Spleen (tissue), 11 donors: Measurements from ENCODE around the gene ITPR2. TPM values are rescaled to one million over a fixed set of nuclear protein-coding genes. Genes with fewer than 3 reads are reported as not detected.

Experiments
- DNase-seq: peaks from one replicate; pipeline ENCODE4 v3.0.0-alpha.2; 2020
- H3K27ac ChIP-seq, 8 donors: fragments of 200-600 bp; sonication (generic) in 7 of 8; 1 replicate in 4 of 8; 2 replicates in 4 of 8; pipeline versions ENCODE4 v1.5.0 to v1.8.0; 2016 to 2021; ENCODE audit warnings: inconsistent platforms in 4 of 8, mild to moderate bottlenecking in 4 of 8, moderate library complexity in 1 of 8
- H3K27me3 ChIP-seq, 7 donors: fragments of 200-600 bp; sonication (generic) in 6 of 7; replicated peaks in 1 of 7; 1 replicate in 4 of 7; 2 replicates in 3 of 7; pipeline versions ENCODE4 v1.5.0 to v1.8.0; 2016 to 2021; ENCODE audit warnings: inconsistent platforms in 3 of 7, mild to moderate bottlenecking in 1 of 7
- H3K36me3 ChIP-seq, 6 donors: fragments of 200-600 bp; sonication (generic) in 5 of 6; 1 replicate in 4 of 6; 2 replicates in 2 of 6; pipeline versions ENCODE4 v1.5.0 to v1.8.0; 2016 to 2021; ENCODE audit warnings: inconsistent platforms in 2 of 6
- H3K4me1 ChIP-seq, 6 donors: fragments of 200-600 bp; sonication (generic) in 5 of 6; 1 replicate in 3 of 6; 2 replicates in 3 of 6; pipeline versions ENCODE4 v1.5.0 to v1.8.0; 2016 to 2021; ENCODE audit warnings: inconsistent platforms in 3 of 6
- H3K4me3 ChIP-seq, 8 donors: fragments of 200-600 bp; sonication (generic) in 7 of 8; 1 replicate in 4 of 8; 2 replicates in 4 of 8; pipeline versions ENCODE4 v1.5.0 to v1.8.0; 2016 to 2021; ENCODE audit warnings: inconsistent platforms in 4 of 8, mild to moderate bottlenecking in 4 of 8, moderate library complexity in 2 of 8
- H3K9me3 ChIP-seq, 8 donors: fragments of 200-600 bp; sonication (generic) in 7 of 8; 1 replicate in 4 of 8; 2 replicates in 4 of 8; pipeline versions ENCODE4 v1.5.0 to v1.8.0; 2016 to 2021; ENCODE audit warnings: inconsistent platforms in 4 of 8
- POLR2A ChIP-seq, 3 donors: fragments of 450-650 bp; IDR thresholded peaks; one replicate each; pipeline ENCODE4 v1.5.1; 2017; ENCODE audit warnings: antibody characterized with exemption in 3 of 3, mild to moderate bottlenecking in 1 of 3
- POLR2AphosphoS5 ChIP-seq, 3 donors: sonication (generic); formaldehyde crosslinking; IDR thresholded peaks; one replicate each; pipeline ENCODE4 v1.5.1; 2017; ENCODE audit warnings: antibody characterized with exemption in 3 of 3
- WGBS, 5 donors: extraction: QIAGEN DNeasy Blood & Tissue Kit in 3 of 5; methylation state at CpG; one replicate each; pipeline versions ENCODE4 v1.1.5 to v1.1.7; 2013 to 2018; 5-methylcytosine and 5-hydroxymethylcytosine counted together
- intact Hi-C: fragments of 100-400 bp; cut with DNase I; formaldehyde crosslinking; loops from one replicate; pipeline ENCODE4 v1.15.0; 2023; ENCODE audit warnings: low total_unique reads
- polyA plus RNA-seq, 3 donors: library from polyadenylated mRNA; stranded (reverse); fragments of 200-250 nt; gene quantifications; one replicate each; pipeline ENCODE4 v1.2.1, GENCODE V29; 2013
- total RNA-seq, 7 donors: library from RNA; depleted of rRNA in 3 of 7; stranded (reverse); fragments of >200 nt in 3 of 7; fragmentation: NEBNext Ultra II Directional in 4 of 7; extraction: Animal tissue kit (Norgen Biotek cat#: 25700) in 4 of 7; gene quantifications; one replicate each; pipeline versions ENCODE4 v1.1.0 to v1.2.1, GENCODE V29; 2016 to 2021
- TF ChIP-seq, protein P1 (sequence below), 11 experiments: fragments of 200-600 bp in 7 of 11; fragments of 450-650 bp in 4 of 11; sonication (generic) in 4 of 11; IDR thresholded peaks in 8 of 11; conservative IDR thresholded peaks in 3 of 11; 1 replicate in 7 of 11; 2 replicates in 4 of 11; pipeline versions ENCODE4 v1.4.0 to v1.8.0; 2016 to 2021; ENCODE audit warnings: antibody characterized with exemption in 11 of 11, inconsistent platforms in 4 of 11, mild to moderate bottlenecking in 1 of 11
- donor health status: healthy with polysubstance abuse.
- donor health status: DM: no; HTN: no; CAD: no; lungs with moderate emphysema.
- donor health status: DM: no; HTN: no; CAD: no.
- donor health status: Bipolar disorder and iron deficiency.
- donor health status: healthy.
- donor health status: DM: no; HTN: no; CAD: no.
- donor health status: DM: yes; HTN: yes; CAD: no.

Gene ITPR2
- total and polyA plus RNA-seq, 10 donors = 3.2 to 105 (median 60.4) TPM

DNA sequence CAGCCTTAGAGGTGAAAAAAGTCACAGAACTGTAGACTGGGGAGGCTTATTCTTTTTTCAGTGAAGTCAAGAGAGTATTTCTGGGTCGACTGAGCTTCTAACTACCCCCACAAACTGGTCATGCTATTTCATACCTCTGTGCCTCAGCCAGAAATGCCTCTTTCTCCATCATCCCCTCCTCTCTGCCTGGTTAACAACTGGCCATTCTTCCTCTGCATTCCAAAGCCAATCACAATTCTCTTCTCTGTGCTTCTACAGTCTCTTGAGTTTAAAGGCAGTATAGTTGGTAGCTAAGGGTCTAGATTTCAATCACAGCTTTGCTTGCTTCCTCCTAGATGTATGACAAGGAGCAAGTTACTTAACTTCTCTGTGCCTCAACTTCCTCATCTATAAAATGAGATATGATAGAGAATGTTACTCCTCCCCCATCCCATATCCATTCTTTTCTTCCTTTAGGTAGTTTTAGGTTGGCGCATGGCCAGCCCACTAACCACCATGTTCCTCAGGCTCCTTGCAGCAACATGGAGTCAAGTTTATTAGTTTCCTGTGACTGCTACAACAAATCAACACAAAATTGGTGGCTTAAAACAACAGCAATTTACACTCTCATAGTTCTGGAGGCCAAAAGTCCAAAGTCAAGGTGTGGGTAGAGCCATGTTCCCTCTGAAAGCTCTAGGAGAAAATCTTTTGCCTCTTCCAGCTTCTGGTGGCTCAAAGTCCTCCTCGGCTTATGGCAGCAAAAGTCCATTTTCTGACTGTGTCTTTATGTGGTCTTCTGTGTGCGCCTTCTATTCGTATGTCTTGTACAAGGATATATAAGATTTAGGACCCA lies 62.5 kb downstream of the ITPR2 start:
- DNase-seq = no peak
- H3K4me1 ChIP-seq = peaks cover 0 to 35% (median 13%) of the 10 kb centered on the region in 6 donors
- no peaks in the 10 kb centered on the region for H3K9me3 ChIP-seq
- 86 to 96% (median 91%) methylated on average over 5 of the region's 5 CpGs for WGBS, 5 donors
- TF ChIP-seq POLR2AphosphoS5 (IDR thresholded peaks at IDR 0.05) (no peak), POLR2A (IDR thresholded peaks at IDR 0.05) (no peak)
- TF ChIP-seq, protein P1, sequence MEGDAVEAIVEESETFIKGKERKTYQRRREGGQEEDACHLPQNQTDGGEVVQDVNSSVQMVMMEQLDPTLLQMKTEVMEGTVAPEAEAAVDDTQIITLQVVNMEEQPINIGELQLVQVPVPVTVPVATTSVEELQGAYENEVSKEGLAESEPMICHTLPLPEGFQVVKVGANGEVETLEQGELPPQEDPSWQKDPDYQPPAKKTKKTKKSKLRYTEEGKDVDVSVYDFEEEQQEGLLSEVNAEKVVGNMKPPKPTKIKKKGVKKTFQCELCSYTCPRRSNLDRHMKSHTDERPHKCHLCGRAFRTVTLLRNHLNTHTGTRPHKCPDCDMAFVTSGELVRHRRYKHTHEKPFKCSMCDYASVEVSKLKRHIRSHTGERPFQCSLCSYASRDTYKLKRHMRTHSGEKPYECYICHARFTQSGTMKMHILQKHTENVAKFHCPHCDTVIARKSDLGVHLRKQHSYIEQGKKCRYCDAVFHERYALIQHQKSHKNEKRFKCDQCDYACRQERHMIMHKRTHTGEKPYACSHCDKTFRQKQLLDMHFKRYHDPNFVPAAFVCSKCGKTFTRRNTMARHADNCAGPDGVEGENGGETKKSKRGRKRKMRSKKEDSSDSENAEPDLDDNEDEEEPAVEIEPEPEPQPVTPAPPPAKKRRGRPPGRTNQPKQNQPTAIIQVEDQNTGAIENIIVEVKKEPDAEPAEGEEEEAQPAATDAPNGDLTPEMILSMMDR (IDR thresholded peaks at IDR 0.05 in 8 of 11, conservative IDR thresholded peaks at IDR 0.05 in 3 of 11) = no peak
- H3K27ac ChIP-seq = no peak overlapping the region
- intact Hi-C loops = no loop called here
- H3K36me3 ChIP-seq = peaks cover 0 to 3% (median 0%) of the 10 kb centered on the region in 6 donors
- H3K4me3 ChIP-seq = no peak overlapping the region
- H3K27me3 ChIP-seq = no peaks in the 10 kb centered on the region

DNA sequence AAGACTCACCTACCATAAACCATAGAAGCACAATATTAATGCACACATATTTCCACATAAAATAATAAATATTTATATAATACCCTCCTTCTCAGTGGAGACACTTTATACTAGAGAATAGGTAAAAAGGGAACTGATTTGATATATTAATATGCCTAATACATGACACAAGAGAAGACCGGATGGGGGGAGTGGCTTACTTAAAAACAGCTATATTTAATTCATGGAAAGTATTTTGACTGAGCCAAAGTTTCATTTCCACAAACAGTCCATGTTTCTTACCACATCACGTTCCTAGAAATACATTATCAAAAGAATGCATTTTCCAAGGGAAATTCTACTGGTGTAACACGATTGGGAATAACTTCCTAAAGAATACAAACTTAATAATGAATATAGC lies 63.4 kb downstream of the ITPR2 start:
- Histone ChIP-seq H3K4me3 (no peak overlapping the region), H3K27me3 (no peaks in the 10 kb centered on the region), H3K9me3 (peaks cover 0 to 5% (median 0%) of the 10 kb centered on the region in 8 donors), H3K4me1 (peaks cover 0 to 35% (median 13%) of the 10 kb centered on the region in 6 donors), H3K36me3 (peaks cover 0 to 3% (median 0%) of the 10 kb centered on the region in 6 donors), H3K27ac (no peak overlapping the region)
- TF ChIP-seq, protein P1 (IDR thresholded peaks at IDR 0.05 in 8 of 11, conservative IDR thresholded peaks at IDR 0.05 in 3 of 11) = no peak
- TF ChIP-seq POLR2A (IDR thresholded peaks at IDR 0.05) (no peak), POLR2AphosphoS5 (IDR thresholded peaks at IDR 0.05) (no peak)
- intact Hi-C loops = no loop called here
- 33 to 58% (median 49%) methylated on average over 3 of the region's 3 CpGs for WGBS, 5 donors
- DNase-seq = no peak

DNA sequence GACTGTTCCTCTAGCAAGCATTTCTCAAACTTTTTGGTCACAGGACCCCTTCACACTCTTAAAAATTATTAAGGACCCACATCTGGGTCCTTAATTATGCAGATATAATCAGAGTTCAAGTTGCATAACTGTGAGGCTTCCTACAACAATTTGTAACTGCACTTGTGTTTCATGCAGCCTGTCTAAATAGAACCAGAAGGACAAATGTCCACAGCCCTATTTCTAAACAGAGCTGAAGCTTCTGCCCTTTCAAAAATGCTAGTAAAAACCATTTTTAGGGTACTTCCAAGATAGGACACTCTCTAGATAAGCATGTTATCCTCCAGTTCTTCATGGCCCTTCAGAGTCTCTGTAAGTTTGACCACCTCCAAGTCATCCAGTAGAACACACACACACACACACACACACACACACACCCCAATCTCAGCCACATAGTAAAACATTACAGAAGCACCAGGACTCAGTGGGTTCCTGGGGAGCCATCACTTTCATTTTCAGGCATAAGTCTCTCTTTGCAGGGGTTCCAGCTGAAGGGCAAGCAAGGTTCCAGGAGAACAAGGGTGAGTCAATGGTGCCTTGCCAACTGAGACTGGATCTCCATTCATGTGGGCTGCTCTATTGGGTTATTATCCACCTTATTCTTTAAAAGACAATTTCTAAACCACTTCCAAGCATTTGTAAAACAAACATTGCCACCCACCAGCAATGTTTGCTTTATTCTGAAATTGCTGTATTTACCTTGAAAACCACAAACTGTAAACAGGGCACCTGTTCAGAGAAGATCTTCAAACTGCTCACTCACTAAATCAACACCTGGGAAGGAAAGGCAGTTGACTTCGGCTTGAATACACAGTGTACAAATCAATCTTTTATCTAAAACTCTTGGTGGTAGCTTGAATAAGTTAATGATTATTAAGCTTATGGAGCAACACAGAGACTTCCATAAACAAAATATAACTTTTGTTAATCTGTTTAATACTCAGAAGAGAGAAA lies 64.1 kb downstream of the ITPR2 start:
- peaks cover 0 to 12% (median 4%) of the 10 kb centered on the region in 8 donors for H3K9me3 ChIP-seq
- DNase-seq = no peak
- H3K27ac ChIP-seq = no peak overlapping the region
- H3K4me1 ChIP-seq = peaks cover 0 to 35% (median 13%) of the 10 kb centered on the region in 6 donors
- TF ChIP-seq, protein P1 (IDR thresholded peaks at IDR 0.05 in 8 of 11, conservative IDR thresholded peaks at IDR 0.05 in 3 of 11) = no peak
- TF ChIP-seq POLR2AphosphoS5 (IDR thresholded peaks at IDR 0.05) = no peak
- no peak for TF ChIP-seq POLR2A (IDR thresholded peaks at IDR 0.05)
- intact Hi-C loops = no loop called here
- no peaks in the 10 kb centered on the region for H3K27me3 ChIP-seq
- H3K4me3 ChIP-seq = no peak overlapping the region
- 87 to 96% (median 89%) methylated on average over 1 of the region's 1 CpG for WGBS, 5 donors
- H3K36me3 ChIP-seq = peaks cover 0 to 3% (median 0%) of the 10 kb centered on the region in 6 donors
